ENCODE measurements around the gene ZNF607.

- TF ChIP-seq CTCF (IDR thresholded peaks at IDR 0.05) (no peak), EP300 (IDR thresholded peaks at IDR 0.05) (no peak)
Observed at GRCh38 chr19:37669450-37669914, 50.1 kb downstream of the ZNF607 start.

All from suprapubic skin (tissue), 3 donors.